Renal pelvis (tissue), 4 donors: ENCODE data around the gene THAP8. TPM values are rescaled to one million over a fixed set of nuclear protein-coding genes. Genes with fewer than 3 reads are reported as not detected.
A peak's percentile ranks its signal among the peaks of the same experiment; 100 is the strongest.

ENCODE experiments used
- DNase-seq: peaks from one replicate; pipeline ENCODE4 v3.0.0-alpha.2; 2013
- polyA plus RNA-seq, 3 donors: library from polyadenylated mRNA; unstranded; fragments of 120-200 nt; gene quantifications; one replicate each; pipeline ENCODE4 v1.2.1, GENCODE V29; 2013; ENCODE audit not compliant: insufficient read length in 3 of 3

Gene THAP8
- polyA plus RNA-seq, 3 donors: 14.0 to 16.5 (median 15.6) TPM

- DNase-seq: peak; percentile 62
These were observed 21.6 kb downstream of the THAP8 start, which contains the start of gene CLIP3 for GRCh38 chr19:36032251-36033104. Gene CLIP3 (minus strand): TSS chr19:36032873. CDS start chr19:36032357, 516 bp downstream.

GRCh38 chr19:36031308-36031707 is 22.8 kb downstream of the THAP8 start:
- no peak for DNase-seq

GRCh38 chr19:36030264-36031148 is 23.6 kb downstream of the THAP8 start:
- DNase-seq: no peak

- no peak for DNase-seq
These were observed 25.6 kb downstream of the THAP8 start for GRCh38 chr19:36028313-36029041.

GRCh38 chr19:36027696-36028095 is 26.4 kb downstream of the THAP8 start:
- no peak for DNase-seq

- DNase-seq: no peak
These were observed 27.8 kb downstream of the THAP8 start for GRCh38 chr19:36026091-36026876.

GRCh38 chr19:36025541-36025940 is 28.5 kb downstream of the THAP8 start:
- DNase-seq: no peak

GRCh38 chr19:36023432-36023831 is 30.7 kb downstream of the THAP8 start:
- no peak for DNase-seq

GRCh38 chr19:36019061-36019670 is 34.9 kb downstream of the THAP8 start:
- no peak for DNase-seq

- DNase-seq: peak; percentile 99
These were observed 39.8 kb downstream of the THAP8 start, which contains the start of gene ALKBH6 for GRCh38 chr19:36014012-36014924. Gene ALKBH6 (minus strand): TSS chr19:36014213. CDS start chr19:36013397, 816 bp downstream.

GRCh38 chr19:36013280-36014011 is 40.6 kb downstream of the THAP8 start:
- no peak for DNase-seq

GRCh38 chr19:36010402-36010801 is 43.7 kb downstream of the THAP8 start:
- DNase-seq: no peak

GRCh38 chr19:36009633-36010379 is 44.3 kb downstream of the THAP8 start:
- no peak for DNase-seq

GRCh38 chr19:36009220-36009619 is 44.9 kb downstream of the THAP8 start:
- DNase-seq: no peak

- peak; percentile 77 for DNase-seq
These were observed 45.6 kb downstream of the THAP8 start, which contains the start of gene SYNE4 for GRCh38 chr19:36008336-36008978. Gene SYNE4 (minus strand): TSS chr19:36008813. CDS start chr19:36008681, 132 bp downstream.

- DNase-seq: no peak
These were observed 47.1 kb downstream of the THAP8 start for GRCh38 chr19:36006955-36007354.

- no peak for DNase-seq
These were observed 50.8 kb downstream of the THAP8 start for GRCh38 chr19:36003284-36003683.
